HG02870 (cell line): ENCODE data around the gene TCN2.
"Not testable (repeated sequence)": the region's sequence is repeated elsewhere in the genome, so short reads cannot be mapped to it uniquely, and the experiment has no call there.

Experiments used
- ATAC-seq: cut with Tn5 transposase; IDR thresholded peaks from one replicate; pipeline ENCODE4 v1.9.1; 2021; ENCODE audit warnings: mild to moderate bottlenecking, moderate library complexity; ENCODE audit not compliant: unreplicated experiment

Gene TCN2

GRCh38 chr22:30643055-30643875 is 36.3 kb downstream of the TCN2 start:
- ATAC-seq, result no peak

DNA sequence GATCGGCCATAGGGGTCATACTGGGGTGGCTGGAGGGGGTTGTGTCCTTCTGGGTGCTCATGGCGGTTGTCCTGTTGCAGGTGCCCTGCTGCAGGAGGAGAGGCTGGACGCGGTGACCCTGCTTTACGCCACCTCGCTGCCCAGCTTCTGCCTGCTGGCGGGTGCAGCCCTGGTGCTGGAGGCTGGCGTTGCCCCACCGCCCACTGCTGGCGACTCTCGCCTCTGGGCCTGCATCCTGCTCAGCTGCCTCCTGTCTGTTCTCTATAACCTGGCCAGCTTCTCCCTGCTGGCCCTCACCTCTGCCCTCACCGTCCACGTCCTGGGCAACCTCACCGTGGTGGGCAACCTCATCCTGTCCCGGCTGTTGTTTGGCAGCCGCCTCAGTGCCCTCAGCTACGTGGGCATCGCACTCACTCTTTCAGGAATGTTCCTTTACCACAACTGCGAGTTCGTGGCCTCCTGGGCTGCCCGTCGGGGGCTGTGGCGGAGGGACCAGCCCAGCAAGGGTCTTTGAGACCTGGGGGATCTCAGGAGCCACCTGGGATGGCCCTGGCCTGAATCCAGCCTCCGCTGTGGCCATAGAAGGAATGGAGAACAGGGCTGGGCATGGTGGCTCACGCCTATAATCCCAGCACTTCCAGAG is 39.7 kb downstream of the TCN2 start:
- no peak for ATAC-seq

- no peak for ATAC-seq
Measured at GRCh38 chr22:30647536-30647935, 40.6 kb downstream of the TCN2 start.

GRCh38 chr22:30648825-30649224 is 41.9 kb downstream of the TCN2 start:
- no peak for ATAC-seq

GRCh38 chr22:30649430-30650007 is 42.5 kb downstream of the TCN2 start:
- peak; percentile 74 for ATAC-seq

DNA sequence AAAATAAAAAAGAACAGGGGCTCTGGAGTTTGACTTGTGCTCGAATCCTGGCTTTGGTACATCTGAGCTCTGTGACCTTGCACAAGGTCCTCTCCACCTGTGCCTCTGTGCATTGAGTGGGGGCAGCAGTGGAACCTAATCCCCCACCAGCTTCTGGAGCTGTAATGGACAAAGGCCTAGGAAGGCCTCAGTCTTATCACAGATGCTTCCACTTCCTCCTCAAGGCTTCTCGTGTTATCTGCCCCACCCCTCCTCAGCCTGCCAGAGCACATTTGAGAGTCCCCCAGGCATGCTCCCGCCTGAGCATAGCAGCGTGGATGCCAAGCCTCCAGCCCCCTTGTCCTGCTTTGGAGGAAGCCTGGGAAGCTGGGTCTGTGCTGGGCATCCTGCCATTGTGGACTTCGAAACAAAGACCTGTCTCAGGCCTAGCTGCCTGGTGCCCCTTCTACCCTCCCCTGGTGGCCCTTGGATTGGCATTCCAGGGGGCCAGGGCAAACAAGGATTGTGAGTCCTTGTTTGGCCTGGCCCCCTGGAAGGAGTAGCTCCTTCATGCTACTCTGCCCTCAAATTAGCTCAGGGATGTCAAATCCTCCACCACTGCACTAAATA is 43.6 kb downstream of the TCN2 start:
- ATAC-seq, result no peak

DNA sequence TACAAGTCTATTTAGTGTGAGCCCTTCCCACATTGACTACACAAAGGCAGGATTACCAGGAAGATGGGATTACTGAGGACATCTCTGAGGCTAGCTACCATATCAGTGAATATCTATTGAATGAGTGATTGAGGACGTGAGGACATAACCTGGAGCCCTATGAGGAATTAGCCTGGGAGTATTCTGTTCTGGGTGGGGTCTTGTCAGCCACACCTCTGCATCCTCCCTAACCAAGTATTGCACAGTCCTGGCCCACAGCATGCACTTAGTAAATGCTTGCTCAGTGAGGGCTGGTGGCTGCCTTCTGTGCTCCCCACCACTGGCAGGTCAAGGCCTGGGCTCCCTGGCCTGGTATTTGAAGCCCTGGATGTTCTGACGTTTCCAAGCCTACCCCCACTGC is 45.9 kb downstream of the TCN2 start:
- no peak for ATAC-seq

DNA sequence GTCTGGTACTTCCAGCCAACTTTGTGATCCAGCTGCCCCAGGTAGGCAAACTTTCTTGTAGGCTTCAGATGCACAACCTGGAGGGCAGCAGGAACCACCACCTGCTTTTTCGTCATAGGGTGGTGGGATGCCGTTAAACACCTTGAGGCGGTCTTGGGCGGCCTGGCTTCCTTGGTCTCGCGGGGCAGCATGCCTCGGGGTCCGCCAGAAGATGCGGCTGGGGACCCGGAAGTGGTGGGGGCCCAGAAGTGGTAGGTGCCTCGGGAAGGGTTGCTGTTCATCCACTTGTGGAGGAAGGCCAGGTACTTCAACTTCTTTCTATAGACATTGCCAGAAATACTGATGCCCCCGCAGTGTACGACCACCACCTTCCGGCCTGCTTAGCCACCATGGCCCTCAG is 47.4 kb downstream of the TCN2 start:
- ATAC-seq, result no peak

GRCh38 chr22:30655532-30655931 is 48.6 kb downstream of the TCN2 start:
- ATAC-seq, result no peak

- no peak for ATAC-seq
Measured at GRCh38 chr22:30662040-30662439, 55.1 kb downstream of the TCN2 start.

DNA sequence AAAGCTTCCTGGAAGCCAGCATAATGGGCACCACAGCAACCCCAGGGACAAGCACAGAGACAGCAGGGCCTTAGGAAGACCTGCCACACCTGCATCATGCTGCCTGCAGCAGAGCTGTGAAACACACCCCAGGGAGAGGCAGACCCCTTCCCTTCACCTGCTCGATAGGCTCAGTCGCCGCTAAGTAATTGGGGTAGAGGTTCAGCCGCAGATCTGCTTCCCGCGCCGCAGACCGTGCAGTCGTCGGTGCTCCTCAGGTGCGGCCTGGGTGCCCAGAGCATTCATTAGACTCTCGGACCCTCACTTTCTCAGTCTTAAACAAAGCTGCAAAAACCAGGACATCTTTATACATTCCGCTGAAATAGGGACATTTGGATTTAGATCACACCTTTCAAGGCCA is 57.8 kb downstream of the TCN2 start:
- ATAC-seq, result no peak

DNA sequence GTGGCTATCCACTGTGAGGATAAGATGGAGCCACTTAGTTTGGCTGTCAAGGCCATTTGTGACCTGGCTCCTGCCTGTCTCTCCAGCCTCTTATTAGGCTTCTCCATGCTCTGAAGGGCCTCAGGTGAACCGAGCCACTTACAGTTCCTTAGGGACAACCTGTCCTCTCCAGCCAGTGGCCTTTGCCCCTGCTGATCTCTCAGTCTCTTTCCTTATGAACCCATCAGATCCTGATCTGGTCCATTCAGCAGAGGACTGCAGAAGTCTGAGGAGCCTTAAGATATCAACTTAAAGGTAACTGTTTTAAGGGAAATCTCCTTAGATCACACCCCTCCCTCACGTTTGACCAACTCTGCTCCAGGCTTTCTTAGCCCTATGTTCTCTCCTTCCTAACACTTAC is 58.3 kb downstream of the TCN2 start:
- ATAC-seq, result no peak

DNA sequence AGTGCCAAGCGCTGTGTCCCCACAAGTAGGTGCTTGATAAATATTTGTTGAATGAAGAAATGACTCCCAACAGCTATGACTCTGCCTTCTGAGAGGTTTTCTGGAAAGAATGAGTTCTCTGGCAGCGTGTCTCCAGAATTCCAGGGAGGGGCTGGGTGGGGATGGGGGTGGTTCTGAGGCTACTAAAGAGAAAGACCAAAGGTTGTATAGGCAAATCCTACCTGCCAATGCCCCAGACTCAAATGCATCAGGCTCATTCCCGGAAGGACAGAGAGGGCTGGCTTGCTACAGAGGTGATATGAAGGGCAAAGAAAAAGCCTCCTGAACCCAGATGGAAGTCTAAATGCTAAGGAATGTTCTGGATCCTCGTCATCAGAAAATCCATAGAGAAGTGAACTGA is 58.8 kb downstream of the TCN2 start:
- no peak for ATAC-seq

GRCh38 chr22:30667107-30667493 is 60.1 kb downstream of the TCN2 start:
- ATAC-seq, result no peak

- ATAC-seq, result peak; percentile 79
Measured at GRCh38 chr22:30667494-30668385, 60.8 kb downstream of the TCN2 start, which contains the start of gene DUSP18. TSS of gene DUSP18 (minus strand) at chr22:30667875. CDS start at chr22:30664003, 3,872 bp downstream.

DNA sequence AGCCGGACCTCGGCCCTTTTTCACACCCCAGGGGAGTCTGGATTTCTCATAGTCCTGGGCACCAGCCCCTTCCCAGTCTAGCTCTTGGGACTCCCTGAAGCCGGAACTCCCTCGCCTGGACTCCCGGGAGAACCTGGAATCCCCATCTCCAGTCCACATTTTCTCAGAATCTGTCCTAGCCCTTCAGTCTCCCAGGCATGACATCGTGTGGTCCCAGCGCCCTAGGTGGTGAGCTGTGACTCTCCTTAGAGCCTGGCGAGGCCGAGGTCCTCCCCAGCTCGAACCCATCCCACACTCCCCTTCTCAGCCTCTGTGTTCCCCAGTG is 61.4 kb downstream of the TCN2 start:
- ATAC-seq, result no peak

DNA sequence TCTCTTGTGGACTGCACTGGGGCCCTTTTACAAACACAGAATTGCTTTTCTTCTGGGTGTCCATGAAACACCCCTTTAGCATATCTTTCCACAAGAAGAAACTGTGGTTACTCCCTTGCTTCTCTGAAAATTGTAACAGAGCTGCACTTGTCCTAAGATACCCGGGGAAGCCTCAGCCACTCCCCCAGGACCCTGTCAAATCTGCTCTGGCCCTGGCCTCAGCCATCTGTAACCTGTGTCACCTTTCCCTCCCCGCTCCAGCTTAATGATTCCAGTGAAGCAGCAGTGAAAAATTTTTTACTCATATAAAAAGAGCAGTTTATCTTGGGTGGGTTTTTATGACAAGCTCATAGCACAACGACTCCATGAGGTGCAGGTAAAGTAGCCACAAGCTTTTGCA is 64.1 kb downstream of the TCN2 start:
- no peak for ATAC-seq

GRCh38 chr22:30673136-30673535 is 66.2 kb downstream of the TCN2 start:
- no peak for ATAC-seq

- no peak for ATAC-seq
Measured at GRCh38 chr22:30674482-30674881, 67.5 kb downstream of the TCN2 start.

DNA sequence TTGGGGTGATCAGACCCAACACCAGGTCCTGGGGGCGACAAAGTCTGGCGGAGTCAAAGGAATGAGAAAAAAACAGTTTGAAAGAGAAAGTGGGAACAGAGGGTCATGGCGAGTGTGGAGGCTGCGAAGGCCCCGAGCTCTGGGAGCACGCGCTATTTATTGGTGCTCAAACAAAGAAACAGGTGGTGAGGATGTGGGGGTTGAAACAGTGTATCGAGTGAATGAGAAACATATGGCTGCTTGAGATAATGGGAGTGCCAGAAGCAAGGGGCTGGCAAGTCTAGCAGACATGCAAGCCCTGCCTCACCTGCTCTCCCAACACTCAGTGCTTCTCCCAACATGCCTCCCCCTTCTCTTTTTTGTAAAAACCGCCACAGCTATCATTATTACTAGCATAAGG is 68.5 kb downstream of the TCN2 start:
- ATAC-seq, result no peak

DNA sequence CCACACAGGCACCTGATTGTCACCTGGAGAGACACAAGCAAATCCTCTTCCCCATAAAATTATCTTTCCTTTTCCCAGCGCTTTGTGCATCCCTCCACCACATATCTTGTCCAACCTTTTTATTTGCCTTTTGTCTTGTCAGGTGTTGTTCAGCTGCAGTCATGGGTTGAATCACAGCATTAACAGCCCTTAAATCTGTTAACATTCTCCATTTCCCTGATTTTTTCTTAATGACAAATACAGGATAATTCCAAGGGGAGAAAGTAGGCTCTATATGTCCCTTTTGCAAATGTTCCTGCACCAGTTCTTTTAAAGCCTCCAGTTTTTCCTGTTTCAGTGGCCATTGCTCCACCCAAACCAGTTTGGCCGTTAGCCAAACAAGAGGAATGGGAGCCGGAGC is 69.6 kb downstream of the TCN2 start:
- ATAC-seq, result not testable (repeated sequence)
